D721Med (cell line): ENCODE measurements around the gene CDKN1C.

Experiments used
- DNase-seq: peaks from one replicate; pipeline ENCODE4 v3.0.0; 2011; ENCODE audit warnings: low spot score; ENCODE audit not compliant: insufficient read length
- FAIRE-seq: peaks from 2 replicates; lab custom pipeline; 2011; peaks lifted over from hg19 to GRCh38; lab: Jason Lieb, UNC
- TF ChIP-seq, protein P1 (sequence below): IDR thresholded peaks from 2 replicates; pipeline ENCODE4 v1.5.1; 2012; ENCODE audit warnings: mild to moderate bottlenecking, control low read depth; ENCODE audit not compliant: insufficient read depth; ENCODE audit errors: missing control alignments

CDKN1C gene

GRCh38 chr11:2891326-2892214 lies 6.0 kb upstream of the CDKN1C start:
- FAIRE-seq, result no peak
- DNase-seq, result peak; percentile 63
- TF ChIP-seq, protein P1, sequence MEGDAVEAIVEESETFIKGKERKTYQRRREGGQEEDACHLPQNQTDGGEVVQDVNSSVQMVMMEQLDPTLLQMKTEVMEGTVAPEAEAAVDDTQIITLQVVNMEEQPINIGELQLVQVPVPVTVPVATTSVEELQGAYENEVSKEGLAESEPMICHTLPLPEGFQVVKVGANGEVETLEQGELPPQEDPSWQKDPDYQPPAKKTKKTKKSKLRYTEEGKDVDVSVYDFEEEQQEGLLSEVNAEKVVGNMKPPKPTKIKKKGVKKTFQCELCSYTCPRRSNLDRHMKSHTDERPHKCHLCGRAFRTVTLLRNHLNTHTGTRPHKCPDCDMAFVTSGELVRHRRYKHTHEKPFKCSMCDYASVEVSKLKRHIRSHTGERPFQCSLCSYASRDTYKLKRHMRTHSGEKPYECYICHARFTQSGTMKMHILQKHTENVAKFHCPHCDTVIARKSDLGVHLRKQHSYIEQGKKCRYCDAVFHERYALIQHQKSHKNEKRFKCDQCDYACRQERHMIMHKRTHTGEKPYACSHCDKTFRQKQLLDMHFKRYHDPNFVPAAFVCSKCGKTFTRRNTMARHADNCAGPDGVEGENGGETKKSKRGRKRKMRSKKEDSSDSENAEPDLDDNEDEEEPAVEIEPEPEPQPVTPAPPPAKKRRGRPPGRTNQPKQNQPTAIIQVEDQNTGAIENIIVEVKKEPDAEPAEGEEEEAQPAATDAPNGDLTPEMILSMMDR, result peak; percentile 3

DNA sequence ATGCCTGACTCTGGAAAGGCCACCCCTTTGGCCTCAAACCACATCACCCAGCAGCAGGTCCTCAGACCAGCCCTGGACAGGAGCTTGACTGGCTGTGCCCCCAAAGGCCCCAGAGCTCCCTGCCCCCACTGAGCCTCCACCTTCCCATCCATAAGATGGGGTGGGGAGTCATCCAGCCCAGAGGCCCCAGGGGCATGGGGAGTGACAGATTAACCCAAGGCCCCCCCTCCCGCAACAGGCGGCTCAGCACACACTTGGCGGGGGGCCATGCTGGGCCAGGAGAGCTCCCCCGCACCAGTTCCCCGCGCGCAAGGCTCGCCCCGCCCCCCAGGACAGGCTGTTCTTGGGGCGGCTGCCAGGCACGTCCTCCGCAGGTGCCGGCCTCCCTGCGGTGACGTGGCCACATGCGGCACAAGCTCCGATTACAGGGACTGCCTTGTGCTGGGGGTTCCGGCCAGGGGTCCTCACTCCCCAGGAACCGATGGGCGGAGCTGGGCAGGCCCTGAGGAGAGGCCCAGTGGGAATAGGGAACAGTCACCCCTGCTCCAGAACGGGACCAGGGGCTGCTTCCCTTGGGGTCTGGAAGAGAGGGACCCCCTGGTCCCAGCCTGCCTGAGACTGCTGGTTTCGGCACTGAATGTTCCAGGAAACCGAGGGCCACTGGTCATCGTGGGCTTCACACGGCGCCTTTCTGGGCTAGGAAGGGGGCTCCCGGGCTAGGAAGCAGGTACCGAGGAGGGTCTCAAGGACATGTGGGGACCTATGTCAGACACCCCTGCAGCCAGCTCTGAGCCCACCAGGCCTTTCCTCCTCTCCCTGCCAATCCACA lies 5.1 kb upstream of the CDKN1C start:
- TF ChIP-seq, protein P1, result no peak
- no peak for DNase-seq
- FAIRE-seq, result no peak

DNA sequence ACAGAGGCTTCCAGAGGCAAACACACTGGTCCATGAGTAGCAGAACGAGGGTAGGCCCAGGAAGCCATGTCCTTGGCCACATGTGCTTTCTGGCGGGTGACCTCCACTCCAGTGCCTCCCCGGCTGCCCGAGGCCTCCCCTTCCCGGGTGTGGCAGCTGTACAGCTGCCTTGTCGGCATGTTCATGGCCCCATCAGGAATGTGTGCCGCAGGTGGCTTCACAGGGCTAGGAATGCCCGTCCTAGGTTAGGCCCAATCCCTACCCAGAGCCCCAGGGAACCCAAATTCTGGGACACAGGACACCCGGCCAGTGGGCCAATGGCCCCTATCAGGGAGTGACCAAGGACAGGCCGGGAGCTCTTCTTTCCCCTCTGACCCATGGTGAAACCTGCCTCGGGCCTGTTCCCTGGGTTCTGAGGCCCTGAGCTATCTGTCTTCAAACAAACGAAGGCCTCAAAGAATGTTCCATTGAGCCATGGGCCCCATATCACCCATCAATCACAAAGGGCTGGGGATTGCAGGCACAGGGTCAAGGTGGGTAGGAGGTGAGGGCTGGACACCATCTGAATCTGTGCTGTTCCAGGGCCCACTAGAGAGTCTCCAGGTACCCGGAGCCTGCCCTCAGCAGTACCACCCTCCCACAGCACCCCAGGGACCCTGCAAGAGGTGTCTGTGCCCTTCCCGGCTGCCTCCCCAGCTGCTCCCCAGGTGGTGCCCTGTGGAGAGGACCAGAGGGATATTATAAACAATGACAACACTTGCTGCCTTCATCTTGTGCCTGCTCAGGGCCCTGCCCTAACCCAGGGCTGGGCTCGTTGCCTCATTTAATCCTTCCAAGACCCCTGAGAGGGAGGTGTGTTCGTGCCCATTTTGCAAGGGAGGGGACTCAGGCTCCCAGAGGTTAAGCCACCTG lies 4.0 kb upstream of the CDKN1C start:
- FAIRE-seq (no peak), DNase-seq (no peak)
- TF ChIP-seq, protein P1, result no peak

DNA sequence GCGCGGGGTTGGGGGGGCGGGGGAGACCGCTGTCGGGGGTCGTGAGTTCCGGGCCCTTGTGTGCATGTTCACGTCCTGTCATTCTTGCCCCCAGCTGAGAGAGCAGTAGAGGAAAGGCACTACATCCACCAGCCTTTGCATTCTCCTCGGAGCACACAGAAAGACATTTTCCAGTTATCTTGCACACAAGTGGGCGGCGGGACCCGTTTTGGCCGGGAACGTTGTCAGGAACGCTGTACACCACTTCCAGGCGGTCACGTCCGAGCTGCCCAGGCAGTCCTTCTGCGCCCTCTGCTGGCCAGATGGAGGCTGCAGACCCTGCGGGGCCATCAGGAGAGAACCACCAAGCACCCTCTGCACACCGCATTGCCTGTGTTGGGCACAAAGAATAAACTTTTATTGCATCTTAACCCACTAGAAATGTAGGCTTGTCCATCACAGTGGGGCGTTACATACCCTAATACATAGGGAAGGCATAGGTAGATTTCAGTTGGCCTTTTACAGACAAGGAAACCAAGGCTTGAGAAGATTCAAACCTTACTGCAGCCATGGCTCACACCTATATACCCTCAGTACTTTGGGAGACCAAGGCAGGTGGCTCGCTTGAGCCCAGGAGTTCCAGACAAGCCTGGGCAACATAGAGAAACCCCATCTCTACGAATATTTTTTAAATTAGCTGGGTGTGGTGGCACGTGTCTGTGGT lies 2.8 kb upstream of the CDKN1C start:
- DNase-seq, result peak; percentile 60
- TF ChIP-seq, protein P1, result peak; percentile 91
- FAIRE-seq, result no peak

- DNase-seq, result no peak
- no peak for FAIRE-seq
- TF ChIP-seq, protein P1, result no peak
Measured at GRCh38 chr11:2887515-2888195, 2.1 kb upstream of the CDKN1C start.

- FAIRE-seq (no peak), DNase-seq (no peak)
- TF ChIP-seq, protein P1, result no peak
Measured at GRCh38 chr11:2886936-2887335, 1.4 kb upstream of the CDKN1C start.
